K562 (cell line): ENCODE data around the gene NDP. TPM values are rescaled to one million over a fixed set of nuclear protein-coding genes. Genes with fewer than 3 reads are reported as not detected.

Experiments
- ATAC-seq: fragments of 200-7000 bp; cut with Tn5 transposase; 3 replicates; pipeline ENCODE4 v1.9.1; 2020; ENCODE audit warnings: moderate library complexity
- BruUV-seq: library from RNA; stranded (reverse); fragments of 400-500 nt; replicated peaks from 2 replicates; lab custom pipeline; 2021; lab: Mats Ljungman, UMichigan
- CTCF ChIA-PET: fragments of 300-600 bp; formaldehyde crosslinking; extraction: SDS; loops from one replicate; lab custom pipeline; 2021; ENCODE audit warnings: low intra/inter-chr PET ratio; lab: Yijun Ruan, JAX
- POLR2A ChIA-PET: fragments of 300-600, 350-650 bp; sonication (Branson Sonifier 250); formaldehyde crosslinking; extraction: SDS; loops from one replicate; lab custom pipeline; 2021; ENCODE audit warnings: antibody characterized with exemption, inconsistent platforms; lab: Yijun Ruan, JAX
- DNase-seq, 4 experiments: peaks; one replicate each; pipeline versions ENCODE4 v3.0.0 to v3.0.0-alpha.2; 2011 to 2018; ENCODE audit warnings: low spot score in 3 of 4, mixed read lengths in 3 of 4; ENCODE audit errors: extremely low read depth in 1 of 4
- FAIRE-seq: peaks from 2 replicates; lab custom pipeline; 2011; peaks lifted over from hg19 to GRCh38; lab: Jason Lieb, UNC
- H2AFZ ChIP-seq: 2 replicates; pipeline ENCODE4 v1.6.0; 2011; ENCODE audit warnings: low read depth, low read length, control low read depth, inconsistent platforms
- H3K27ac ChIP-seq: fragments of 200-600 bp; 3 replicates; pipeline ENCODE4 v1.8.0; 2011; ENCODE audit warnings: low read depth, mild to moderate bottlenecking, control low read depth, inconsistent platforms, low read length, moderate library complexity, mixed read lengths; ENCODE audit errors: extremely low read depth
- H3K27me3 ChIP-seq, 2 experiments: fragments of 300-600 bp in 1 of 2; 2 replicates in 1 of 2; 3 replicates in 1 of 2; pipeline versions ENCODE4 v1.6.0 to v1.8.0; 2011; ENCODE audit warnings: inconsistent platforms in 2 of 2, low read length in 2 of 2, mild to moderate bottlenecking in 1 of 2, mixed read lengths in 1 of 2, moderate library complexity in 1 of 2; ENCODE audit not compliant: control insufficient read depth in 2 of 2, insufficient read depth in 2 of 2
- H3K36me3 ChIP-seq: fragments of 300-600 bp; 3 replicates; pipeline ENCODE4 v1.8.0; 2011; ENCODE audit warnings: mild to moderate bottlenecking, low read length, inconsistent platforms; ENCODE audit not compliant: control insufficient read depth, insufficient read depth
- H3K4me1 ChIP-seq, 2 experiments: fragments of 200-600 bp in 1 of 2; replicated peaks in 1 of 2; 2 replicates in 1 of 2; 3 replicates in 1 of 2; pipeline versions ENCODE4 v1.5.1 to v1.8.0; 2011; ENCODE audit warnings: inconsistent platforms in 2 of 2, low read length in 2 of 2, mild to moderate bottlenecking in 1 of 2, mixed read lengths in 1 of 2, moderate library complexity in 1 of 2; ENCODE audit not compliant: control insufficient read depth in 2 of 2, insufficient read depth in 2 of 2
- H3K4me2 ChIP-seq: 2 replicates; pipeline ENCODE4 v1.6.1; 2011; ENCODE audit warnings: low read length, control low read depth, inconsistent platforms, mixed read lengths; ENCODE audit not compliant: insufficient read depth
- H3K4me3 ChIP-seq: fragments of 200-600 bp; sonication (generic), shearing (Covaris generic); 2 replicates; pipeline ENCODE4 v1.5.1; 2016; ENCODE audit warnings: control low read depth, inconsistent platforms
- H3K79me2 ChIP-seq: fragments of 200-600 bp; 3 replicates; pipeline ENCODE4 v1.8.0; 2011; ENCODE audit warnings: low read length, inconsistent platforms; ENCODE audit not compliant: control insufficient read depth, insufficient read depth
- H3K9ac ChIP-seq, 2 experiments: 2 replicates each; pipeline versions ENCODE4 v1.6.0 to v1.6.1; 2011; ENCODE audit warnings: low read depth in 2 of 2, low read length in 2 of 2, control low read depth in 1 of 2, inconsistent platforms in 1 of 2, mild to moderate bottlenecking in 1 of 2, mixed read lengths in 1 of 2; ENCODE audit not compliant: insufficient read depth in 1 of 2
- H3K9me1 ChIP-seq: one replicate; pipeline ENCODE4 v1.6.0; 2011; ENCODE audit warnings: inconsistent platforms, mild to moderate bottlenecking, low read length, moderate library complexity; ENCODE audit not compliant: control insufficient read depth, insufficient read depth
- H3K9me3 ChIP-seq: replicated peaks from 2 replicates; pipeline ENCODE4 v1.5.1; 2011; ENCODE audit warnings: low read depth, low read length, inconsistent platforms; ENCODE audit not compliant: control insufficient read depth, insufficient read depth
- H4K20me1 ChIP-seq: replicated peaks from 2 replicates; pipeline ENCODE4 v1.6.1; 2011; ENCODE audit warnings: low read length, inconsistent platforms, mixed read lengths; ENCODE audit not compliant: control insufficient read depth, insufficient read depth
- BMI1 ChIP-seq: fragments of 150-350 bp; IDR thresholded peaks from 2 replicates; pipeline ENCODE4 v1.6.1; 2014; ENCODE audit warnings: low read length
- CHCHD3 ChIP-seq: fragments of 250-450 bp; sonication (Bioruptor Pico); IDR thresholded peaks from 2 replicates; pipeline ENCODE4 v2.1.2; 2022; ENCODE audit warnings: mild to moderate bottlenecking
- EGR1 ChIP-seq: fragments of 450-650 bp; conservative IDR thresholded peaks from 2 replicates; pipeline ENCODE4 v1.6.1; 2017; ENCODE audit warnings: mild to moderate bottlenecking
- ETS1 ChIP-seq: conservative IDR thresholded peaks from 2 replicates; pipeline ENCODE4 v1.6.1; 2011; ENCODE audit warnings: low read depth, mild to moderate bottlenecking, low read length; ENCODE audit not compliant: control insufficient read depth
- GABPB1 ChIP-seq: sonication (generic); formaldehyde crosslinking; IDR thresholded peaks from 2 replicates; pipeline ENCODE4 v1.8.0; 2022; ENCODE audit warnings: mild to moderate bottlenecking, missing genetic modification reagents
- GTF2F1 ChIP-seq: IDR thresholded peaks from 2 replicates; pipeline ENCODE4 v1.6.1; 2011; ENCODE audit warnings: low read depth, low read length, improper control_type of control experiment
- MECOM ChIP-seq: fragments of 250-450 bp; sonication (Bioruptor Pico); IDR thresholded peaks from 2 replicates; pipeline ENCODE4 v1.8.0; 2022; ENCODE audit warnings: inconsistent platforms
- NELFE ChIP-seq: IDR thresholded peaks from 2 replicates; pipeline ENCODE4 v1.6.1; 2011; ENCODE audit warnings: mild to moderate bottlenecking; ENCODE audit not compliant: insufficient read depth, insufficient read length
- PTBP1 ChIP-seq: fragments of 200-400 bp; formaldehyde crosslinking; IDR thresholded peaks from 2 replicates; pipeline ENCODE4 v1.6.1; 2017; ENCODE audit warnings: low read depth, low read length
- RBM22 ChIP-seq: fragments of 200-400 bp; formaldehyde crosslinking; IDR thresholded peaks from 2 replicates; pipeline ENCODE4 v1.6.1; 2018; ENCODE audit warnings: low read length, low read depth; ENCODE audit not compliant: poor library complexity, severe bottlenecking
- SAFB ChIP-seq: fragments of 200-400 bp; formaldehyde crosslinking; IDR thresholded peaks from 2 replicates; pipeline ENCODE4 v1.6.1; 2017; ENCODE audit warnings: low read depth, low read length, borderline replicate concordance
- SIRT6 ChIP-seq: IDR thresholded peaks from one replicate; pipeline ENCODE4 v1.6.1; 2012; ENCODE audit warnings: low read depth, mild to moderate bottlenecking, control low read depth, inconsistent platforms, low read length, moderate library complexity
- SMARCC2 ChIP-seq: fragments of 450-650 bp; IDR thresholded peaks from 2 replicates; pipeline ENCODE4 v1.6.1; 2017; ENCODE audit warnings: antibody characterized with exemption, moderate library complexity, mild to moderate bottlenecking, low read depth
- ZEB2 ChIP-seq: fragments of 450-650 bp; IDR thresholded peaks from 2 replicates; pipeline ENCODE4 v1.6.1; 2016
- ZNF586 ChIP-seq: fragments of 450-650 bp; formaldehyde crosslinking; conservative IDR thresholded peaks from 2 replicates; pipeline ENCODE4 v1.4.0; 2020; ENCODE audit warnings: mild to moderate bottlenecking, moderate library complexity
- ZNF76 ChIP-seq: fragments of 250-450 bp; sonication (Bioruptor Pico); IDR thresholded peaks from 2 replicates; pipeline ENCODE4 v1.4.0; 2020; ENCODE audit warnings: mild to moderate bottlenecking, moderate library complexity, borderline replicate concordance
- ZNF764 ChIP-seq: fragments of 250-450 bp; sonication (Bioruptor Pico); IDR thresholded peaks from 2 replicates; pipeline ENCODE4 v1.4.0; 2020; ENCODE audit warnings: low read depth, mild to moderate bottlenecking, moderate library complexity
- WGBS: fragments of 100-300 bp; shearing (Covaris generic); methylation state at CpG from one replicate; pipeline ENCODE4 v1.1.6; 2016; ENCODE audit warnings: low coverage, mixed read lengths; ENCODE audit not compliant: insufficient coverage; ENCODE audit errors: missing lambda C conversion rate; 5-methylcytosine and 5-hydroxymethylcytosine counted together
- in situ Hi-C: fragments of 300-500 bp; cut with MboI; formaldehyde crosslinking; loops from 4 replicates; pipeline ENCODE4 v1.15.0; 2018; ENCODE audit warnings: inconsistent platforms, mixed read lengths
- intact Hi-C: fragments of 100-400 bp; cut with micrococcal nuclease; formaldehyde crosslinking; loops from 2 replicates; pipeline ENCODE4 v1.14.2; 2022
- polyA plus RNA-seq, 8 experiments: library from polyadenylated mRNA; depleted of rRNA in 4 of 8; stranded (reverse) in 5 of 8; unstranded in 3 of 8; fragments of >200 nt; fragmentation: Nextera tagmentation in 2 of 8; fragmentation: Illumina TruSeq in 1 of 8; extraction: Ambion mirVana in 2 of 8; extraction: Trizol in 1 of 8; gene quantifications; 2 replicates each; pipeline versions ENCODE4 v1.2.1 to v1.2.3, GENCODE V29; 2011 to 2014; ENCODE audit warnings: inconsistent platforms in 1 of 8, missing spikeins in 1 of 8
- total RNA-seq, 7 experiments: library from RNA; depleted of rRNA in 6 of 7; stranded (reverse); fragments of >200 nt in 6 of 7; fragmentation: Illumina TruSeq in 2 of 7; extraction: Trizol in 2 of 7; gene quantifications; 2 replicates each; pipeline versions ENCODE4 v1.2.1 to v1.2.3, GENCODE V29; 2011 to 2021; ENCODE audit warnings: low replicate concordance in 1 of 7
- TF ChIP-seq, protein P1 (sequence below): sonication (generic); formaldehyde crosslinking; IDR thresholded peaks from 2 replicates; pipeline ENCODE4 v1.8.0; 2023; ENCODE audit warnings: missing genetic modification reagents, mild to moderate bottlenecking, borderline replicate concordance

NDP gene
- total and polyA plus RNA-seq, 9 of the 15 experiments (the other 6 are each of a cell fraction or from before 2014, with no cell fraction given) = not detected

- Histone ChIP-seq H3K4me2 (no peak overlapping the region), H4K20me1 (no peaks in the 10 kb centered on the region), H3K9me1 (no peaks in the 10 kb centered on the region), H3K4me1 (no peaks in the 10 kb centered on the region), H3K9me3 (no peaks in the 10 kb centered on the region), H3K9ac (no peak overlapping the region), H3K79me2 (no peaks in the 10 kb centered on the region), H3K27ac (no peak overlapping the region), H3K27me3 (peaks cover 3 to 15% of the 10 kb centered on the region in 2 experiments; a peak in 4 of 5 replicates), H2AFZ (no peak overlapping the region), H3K4me3 (no peak overlapping the region), H3K36me3 (no peaks in the 10 kb centered on the region)
- POLR2A ChIA-PET = no interaction called here
- FAIRE-seq (no peak), ATAC-seq (no peak), DNase-seq (no peak)
- WGBS = 2% methylated on average over 6 of the region's 6 CpGs
- BruUV-seq = no TSS peak
- intact Hi-C loops (no loop called here), in situ Hi-C loops (loop anchor here (25.0 kb wide), 1 partner anchor 1087 kb away; no protein-coding TSS in a partner anchor)
- CTCF ChIA-PET = no interaction called here
- TF ChIP-seq SMARCC2 (no peak), ETS1 (no peak), PTBP1 (no peak), SIRT6 (no peak), GABPB1 (no peak), EGR1 (no peak), ZNF76 (CRISPR knock-in tag) (no peak), ZNF586 (CRISPR knock-in tag) (no peak), ZNF764 (CRISPR knock-in tag) (no peak), NELFE (no peak), CHCHD3 (CRISPR knock-in tag) (no peak), ZEB2 (no peak), SAFB (no peak), RBM22 (no peak), MECOM (CRISPR knock-in tag) (no peak), BMI1 (no peak), GTF2F1 (no peak)
- TF ChIP-seq, protein P1, sequence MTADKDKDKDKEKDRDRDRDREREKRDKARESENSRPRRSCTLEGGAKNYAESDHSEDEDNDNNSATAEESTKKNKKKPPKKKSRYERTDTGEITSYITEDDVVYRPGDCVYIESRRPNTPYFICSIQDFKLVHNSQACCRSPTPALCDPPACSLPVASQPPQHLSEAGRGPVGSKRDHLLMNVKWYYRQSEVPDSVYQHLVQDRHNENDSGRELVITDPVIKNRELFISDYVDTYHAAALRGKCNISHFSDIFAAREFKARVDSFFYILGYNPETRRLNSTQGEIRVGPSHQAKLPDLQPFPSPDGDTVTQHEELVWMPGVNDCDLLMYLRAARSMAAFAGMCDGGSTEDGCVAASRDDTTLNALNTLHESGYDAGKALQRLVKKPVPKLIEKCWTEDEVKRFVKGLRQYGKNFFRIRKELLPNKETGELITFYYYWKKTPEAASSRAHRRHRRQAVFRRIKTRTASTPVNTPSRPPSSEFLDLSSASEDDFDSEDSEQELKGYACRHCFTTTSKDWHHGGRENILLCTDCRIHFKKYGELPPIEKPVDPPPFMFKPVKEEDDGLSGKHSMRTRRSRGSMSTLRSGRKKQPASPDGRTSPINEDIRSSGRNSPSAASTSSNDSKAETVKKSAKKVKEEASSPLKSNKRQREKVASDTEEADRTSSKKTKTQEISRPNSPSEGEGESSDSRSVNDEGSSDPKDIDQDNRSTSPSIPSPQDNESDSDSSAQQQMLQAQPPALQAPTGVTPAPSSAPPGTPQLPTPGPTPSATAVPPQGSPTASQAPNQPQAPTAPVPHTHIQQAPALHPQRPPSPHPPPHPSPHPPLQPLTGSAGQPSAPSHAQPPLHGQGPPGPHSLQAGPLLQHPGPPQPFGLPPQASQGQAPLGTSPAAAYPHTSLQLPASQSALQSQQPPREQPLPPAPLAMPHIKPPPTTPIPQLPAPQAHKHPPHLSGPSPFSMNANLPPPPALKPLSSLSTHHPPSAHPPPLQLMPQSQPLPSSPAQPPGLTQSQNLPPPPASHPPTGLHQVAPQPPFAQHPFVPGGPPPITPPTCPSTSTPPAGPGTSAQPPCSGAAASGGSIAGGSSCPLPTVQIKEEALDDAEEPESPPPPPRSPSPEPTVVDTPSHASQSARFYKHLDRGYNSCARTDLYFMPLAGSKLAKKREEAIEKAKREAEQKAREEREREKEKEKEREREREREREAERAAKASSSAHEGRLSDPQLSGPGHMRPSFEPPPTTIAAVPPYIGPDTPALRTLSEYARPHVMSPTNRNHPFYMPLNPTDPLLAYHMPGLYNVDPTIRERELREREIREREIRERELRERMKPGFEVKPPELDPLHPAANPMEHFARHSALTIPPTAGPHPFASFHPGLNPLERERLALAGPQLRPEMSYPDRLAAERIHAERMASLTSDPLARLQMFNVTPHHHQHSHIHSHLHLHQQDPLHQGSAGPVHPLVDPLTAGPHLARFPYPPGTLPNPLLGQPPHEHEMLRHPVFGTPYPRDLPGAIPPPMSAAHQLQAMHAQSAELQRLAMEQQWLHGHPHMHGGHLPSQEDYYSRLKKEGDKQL (CRISPR knock-in tag) = no peak
These were observed 1.7 kb upstream of the NDP start for GRCh38 chrX:43974741-43975465.
